ENCODE results near the gene MAGOH.

MAGOH gene

DNA sequence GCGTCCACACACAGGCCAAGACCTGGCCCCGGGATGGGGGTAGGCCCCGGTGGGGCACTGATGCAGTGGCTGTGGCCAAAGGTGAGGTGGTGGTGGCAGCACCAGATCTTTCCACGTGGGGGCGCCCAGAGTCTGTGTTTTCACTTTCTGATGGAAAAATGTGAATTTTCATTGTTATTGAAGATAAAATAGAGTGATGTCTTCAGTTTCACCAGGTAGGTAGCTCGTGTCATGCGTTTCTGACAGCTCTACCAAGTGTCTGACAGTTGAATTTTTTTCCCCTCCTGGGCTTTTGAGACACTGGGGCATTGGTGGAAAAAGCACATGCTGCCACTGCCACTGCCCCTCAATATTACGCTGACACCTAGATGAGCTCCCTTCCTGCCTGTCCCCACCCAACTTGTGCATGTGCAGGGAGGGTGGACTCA, 40.0 kb upstream of the MAGOH start:
- Histone ChIP-seq H3K9ac (no peak overlapping the region), H3K4me1 (no peaks in the 10 kb centered on the region), H3K4me2 (ENCODE audit: low read length) (no peak overlapping the region), H3K4me3 (ENCODE audit: low read depth, low read length) (no peak overlapping the region), H3K27me3 (ENCODE audit: control insufficient read depth, insufficient read depth, low read length) (no peaks in the 10 kb centered on the region), H2AFZ (no peak overlapping the region), H3K79me2 (no peaks in the 10 kb centered on the region), H3K36me3 (ENCODE audit: control insufficient read depth, insufficient read depth, low read length) (no peaks in the 10 kb centered on the region), H3K9me3 (ENCODE audit: control insufficient read depth, low read length) (no peaks in the 10 kb centered on the region), H3K27ac (no peak overlapping the region)
- TF ChIP-seq, protein P1, sequence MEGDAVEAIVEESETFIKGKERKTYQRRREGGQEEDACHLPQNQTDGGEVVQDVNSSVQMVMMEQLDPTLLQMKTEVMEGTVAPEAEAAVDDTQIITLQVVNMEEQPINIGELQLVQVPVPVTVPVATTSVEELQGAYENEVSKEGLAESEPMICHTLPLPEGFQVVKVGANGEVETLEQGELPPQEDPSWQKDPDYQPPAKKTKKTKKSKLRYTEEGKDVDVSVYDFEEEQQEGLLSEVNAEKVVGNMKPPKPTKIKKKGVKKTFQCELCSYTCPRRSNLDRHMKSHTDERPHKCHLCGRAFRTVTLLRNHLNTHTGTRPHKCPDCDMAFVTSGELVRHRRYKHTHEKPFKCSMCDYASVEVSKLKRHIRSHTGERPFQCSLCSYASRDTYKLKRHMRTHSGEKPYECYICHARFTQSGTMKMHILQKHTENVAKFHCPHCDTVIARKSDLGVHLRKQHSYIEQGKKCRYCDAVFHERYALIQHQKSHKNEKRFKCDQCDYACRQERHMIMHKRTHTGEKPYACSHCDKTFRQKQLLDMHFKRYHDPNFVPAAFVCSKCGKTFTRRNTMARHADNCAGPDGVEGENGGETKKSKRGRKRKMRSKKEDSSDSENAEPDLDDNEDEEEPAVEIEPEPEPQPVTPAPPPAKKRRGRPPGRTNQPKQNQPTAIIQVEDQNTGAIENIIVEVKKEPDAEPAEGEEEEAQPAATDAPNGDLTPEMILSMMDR (IDR thresholded peaks at IDR 0.05): peak; percentile 64

DNA sequence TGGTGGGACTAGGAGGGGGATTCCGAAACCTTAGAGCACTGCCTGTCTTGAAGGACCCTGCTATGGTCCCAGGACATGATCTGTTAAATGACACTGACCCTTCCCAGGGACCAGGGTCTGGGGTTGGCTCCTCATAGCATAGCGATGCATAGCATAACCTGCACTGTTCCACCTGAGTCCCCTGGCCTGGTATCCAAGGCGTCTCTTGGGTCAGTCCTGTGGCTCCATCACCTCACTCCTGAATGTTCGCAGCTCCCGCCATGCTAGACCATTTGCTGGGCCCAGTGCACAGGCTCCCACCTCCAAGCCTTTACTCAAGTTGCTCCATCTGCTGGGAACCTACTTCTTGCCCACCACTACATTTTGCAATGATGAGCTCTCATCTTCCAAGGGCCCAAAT, 39.0 kb upstream of the MAGOH start:
- Histone ChIP-seq H3K4me2 (ENCODE audit: low read length) (no peak overlapping the region), H2AFZ (no peak overlapping the region), H3K9me3 (ENCODE audit: control insufficient read depth, low read length) (no peaks in the 10 kb centered on the region), H3K27ac (no peak overlapping the region), H3K27me3 (ENCODE audit: control insufficient read depth, insufficient read depth, low read length) (no peaks in the 10 kb centered on the region), H3K36me3 (ENCODE audit: control insufficient read depth, insufficient read depth, low read length) (no peaks in the 10 kb centered on the region), H3K4me3 (ENCODE audit: low read depth, low read length) (no peak overlapping the region), H3K79me2 (no peaks in the 10 kb centered on the region), H3K4me1 (no peaks in the 10 kb centered on the region), H3K9ac (no peak overlapping the region)
- TF ChIP-seq, protein P1 (IDR thresholded peaks at IDR 0.05): no peak

DNA sequence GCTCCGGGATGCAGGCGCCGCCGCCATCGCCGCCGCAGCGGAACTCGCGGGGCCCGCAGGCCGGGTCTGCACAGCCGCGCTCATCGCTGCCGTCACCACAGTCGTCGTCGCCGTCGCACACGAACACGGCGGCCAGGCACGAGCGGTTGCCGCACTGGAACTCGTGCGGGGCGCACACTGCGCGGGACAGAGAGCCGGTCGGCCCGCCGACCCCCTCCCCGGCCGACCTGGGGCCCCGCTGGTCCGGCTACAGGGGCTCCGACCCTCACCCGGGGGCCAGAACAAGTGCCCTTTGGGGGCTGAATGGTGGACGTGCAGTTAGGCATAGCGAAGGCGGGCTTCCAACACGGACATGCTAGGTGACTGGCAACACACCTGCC, 38.6 kb upstream of the MAGOH start:
- Histone ChIP-seq H3K27ac (no peak overlapping the region), H2AFZ (no peak overlapping the region), H3K27me3 (ENCODE audit: control insufficient read depth, insufficient read depth, low read length) (no peaks in the 10 kb centered on the region), H3K36me3 (ENCODE audit: control insufficient read depth, insufficient read depth, low read length) (no peaks in the 10 kb centered on the region), H3K79me2 (no peaks in the 10 kb centered on the region), H3K9me3 (ENCODE audit: control insufficient read depth, low read length) (no peaks in the 10 kb centered on the region), H3K9ac (no peak overlapping the region), H3K4me3 (ENCODE audit: low read depth, low read length) (no peak overlapping the region), H3K4me2 (ENCODE audit: low read length) (no peak overlapping the region), H3K4me1 (no peaks in the 10 kb centered on the region)
- TF ChIP-seq, protein P1 (IDR thresholded peaks at IDR 0.05): no peak

DNA sequence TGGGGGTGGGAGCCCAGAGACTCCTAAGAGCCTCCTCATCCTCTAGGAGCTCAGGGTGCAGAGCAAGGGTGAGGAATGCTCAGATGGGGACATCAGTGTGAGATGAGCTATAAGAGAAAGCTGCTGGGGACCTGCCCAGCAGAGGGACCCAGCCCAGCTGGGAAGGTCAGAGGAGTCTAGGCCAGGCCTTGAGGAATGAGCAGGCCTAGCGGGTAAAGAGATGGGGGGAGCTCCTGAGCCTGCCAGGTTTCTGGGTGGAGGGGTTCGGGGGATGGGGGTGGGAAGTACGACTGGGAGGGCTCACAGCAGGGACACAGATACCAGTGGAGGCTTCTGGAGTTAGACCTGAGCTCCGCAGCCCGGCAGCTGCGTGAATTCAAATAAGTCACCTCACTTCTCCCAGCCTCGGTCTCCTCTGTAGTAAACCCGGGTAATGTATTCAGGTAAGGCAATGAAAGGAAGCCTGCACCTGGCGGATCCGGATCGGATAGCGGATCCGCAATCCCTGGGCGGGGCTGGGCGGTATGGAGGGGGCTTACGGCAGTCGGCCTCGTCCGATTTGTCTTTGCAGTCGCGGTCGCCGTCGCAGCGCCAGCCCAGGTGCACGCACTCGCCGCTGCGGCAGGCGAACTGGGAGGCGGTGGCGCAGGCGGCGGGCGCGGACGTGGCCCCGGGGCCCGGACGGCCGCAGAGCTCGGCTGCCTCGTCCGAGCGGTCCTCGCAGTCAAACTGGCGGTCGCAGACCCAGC, 38.0 kb upstream of the MAGOH start:
- H2AFZ ChIP-seq: no peak overlapping the region
- H3K9me3 ChIP-seq (ENCODE audit: control insufficient read depth, low read length): no peaks in the 10 kb centered on the region
- H3K27me3 ChIP-seq (ENCODE audit: control insufficient read depth, insufficient read depth, low read length): no peaks in the 10 kb centered on the region
- no peak overlapping the region for H3K4me3 ChIP-seq (ENCODE audit: low read depth, low read length)
- no peak overlapping the region for H3K4me2 ChIP-seq (ENCODE audit: low read length)
- TF ChIP-seq, protein P1 (IDR thresholded peaks at IDR 0.05): no peak
- no peaks in the 10 kb centered on the region for H3K36me3 ChIP-seq (ENCODE audit: control insufficient read depth, insufficient read depth, low read length)
- H3K4me1 ChIP-seq: no peaks in the 10 kb centered on the region
- H3K27ac ChIP-seq: no peak overlapping the region
- H3K79me2 ChIP-seq: no peaks in the 10 kb centered on the region
- H3K9ac ChIP-seq: no peak overlapping the region

DNA sequence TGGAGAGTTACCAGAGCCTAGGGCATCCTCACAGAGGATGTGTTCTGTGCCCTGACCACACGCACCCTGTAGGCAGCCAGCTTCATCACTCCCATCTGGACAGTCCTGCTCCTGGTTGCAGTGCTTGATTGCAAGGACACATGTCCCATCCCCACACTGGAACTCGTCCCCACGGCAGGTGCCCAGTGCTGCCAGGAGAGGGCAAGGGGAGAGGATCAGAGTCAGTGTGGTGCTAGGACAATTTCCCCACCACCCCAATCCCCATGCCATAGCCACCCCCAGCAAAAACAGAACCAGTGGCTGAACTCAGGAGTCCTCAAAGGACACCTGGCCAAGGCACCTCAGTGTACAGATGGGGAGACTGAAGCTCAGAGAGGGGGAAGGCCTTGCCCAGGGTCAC, 37.2 kb upstream of the MAGOH start:
- Histone ChIP-seq H3K36me3 (ENCODE audit: control insufficient read depth, insufficient read depth, low read length) (no peaks in the 10 kb centered on the region), H3K27me3 (ENCODE audit: control insufficient read depth, insufficient read depth, low read length) (no peaks in the 10 kb centered on the region), H3K27ac (no peak overlapping the region), H3K79me2 (no peaks in the 10 kb centered on the region), H3K4me2 (ENCODE audit: low read length) (no peak overlapping the region), H3K9me3 (ENCODE audit: control insufficient read depth, low read length) (no peaks in the 10 kb centered on the region), H3K4me1 (no peaks in the 10 kb centered on the region), H2AFZ (no peak overlapping the region), H3K4me3 (ENCODE audit: low read depth, low read length) (no peak overlapping the region), H3K9ac (no peak overlapping the region)
- TF ChIP-seq, protein P1 (IDR thresholded peaks at IDR 0.05): no peak

Measured in parathyroid adenoma (tissue), 2 donors.